Left lung (tissue), 10 donors: ENCODE results near the gene CHCHD3. TPM values are rescaled to one million over a fixed set of nuclear protein-coding genes. Genes with fewer than 3 reads are reported as not detected.
A peak's percentile ranks its signal among the peaks of the same experiment; 100 is the strongest.
"Not testable (repeated sequence)": the region's sequence is repeated elsewhere in the genome, so short reads cannot be mapped to it uniquely, and the experiment has no call there.

Experiments
- ATAC-seq: fragments of 200-7000 bp; cut with Tn5 transposase; one replicate; pipeline ENCODE4 v1.9.1; 2020; ENCODE audit warnings: moderate library complexity
- DNase-seq, 4 donors: peaks; one replicate each; pipeline ENCODE4 v3.0.0-alpha.2; 2013 to 2020
- H3K27ac ChIP-seq, 2 donors: fragments of 200-600 bp; sonication (generic) in 1 of 2; one replicate each; pipeline versions ENCODE4 v1.5.0 to v1.8.0; 2020 to 2021
- H3K27me3 ChIP-seq, 2 donors: fragments of 200-600 bp; sonication (generic) in 1 of 2; one replicate each; pipeline versions ENCODE4 v1.5.0 to v1.8.0; 2020 to 2021
- H3K36me3 ChIP-seq, 2 donors: fragments of 200-600 bp; sonication (generic) in 1 of 2; one replicate each; pipeline versions ENCODE4 v1.5.0 to v1.8.0; 2020 to 2021
- H3K4me1 ChIP-seq, 2 donors: fragments of 200-600 bp; one replicate each; pipeline ENCODE4 v1.8.0; 2021
- H3K4me3 ChIP-seq, 2 donors: fragments of 200-600 bp; sonication (generic) in 1 of 2; one replicate each; pipeline versions ENCODE4 v1.5.0 to v1.8.0; 2020 to 2021; ENCODE audit warnings: mild to moderate bottlenecking in 1 of 2
- H3K9me3 ChIP-seq, 2 donors: fragments of 200-600 bp; sonication (generic) in 1 of 2; one replicate each; pipeline versions ENCODE4 v1.5.0 to v1.8.0; 2020 to 2021
- CTCF ChIP-seq, 2 donors: fragments of 200-600 bp; sonication (generic) in 1 of 2; IDR thresholded peaks; one replicate each; pipeline versions ENCODE4 v1.5.0 to v1.8.0; 2021; ENCODE audit warnings: antibody characterized with exemption in 2 of 2
- intact Hi-C, 2 donors: fragments of 100-400 bp; cut with DNase I; formaldehyde crosslinking; loops; one replicate each; pipeline versions ENCODE4 v1.11.2 to v1.14.2; 2022
- polyA plus RNA-seq, 6 donors: library from polyadenylated mRNA; unstranded; fragments of 120-200 nt; gene quantifications; one replicate each; pipeline ENCODE4 v1.2.1, GENCODE V29; 2013; ENCODE audit not compliant: insufficient read length in 6 of 6
- total RNA-seq, 2 donors: library from RNA; stranded (reverse); fragmentation: NEBNext Ultra II Directional; extraction: Animal tissue kit (Norgen Biotek cat#: 25700); gene quantifications; one replicate each; pipeline ENCODE4 v1.2.1, GENCODE V29; 2021
- donor health status: DM: no; HTN: yes; CAD: no.
- donor health status: DM: no; HTN: no; CAD: no.

Gene CHCHD3
- total and polyA plus RNA-seq, 8 donors = 45.4 to 58.9 (median 54.5) TPM

GRCh38 chr7:132979524-132979923 is 102.4 kb downstream of the CHCHD3 start:
- H3K27ac ChIP-seq = no peak overlapping the region
- no peak overlapping the region for H3K4me3 ChIP-seq
- DNase-seq = no peak
- H3K9me3 ChIP-seq = no peaks in the 10 kb centered on the region
- H3K4me1 ChIP-seq = no peaks in the 10 kb centered on the region
- H3K36me3 ChIP-seq = peaks cover 0 to 7% of the 10 kb centered on the region in 2 donors
- intact Hi-C loops = no loop called here
- no peaks in the 10 kb centered on the region for H3K27me3 ChIP-seq
- no peak for ATAC-seq
- TF ChIP-seq CTCF (IDR thresholded peaks at IDR 0.05) = no peak

GRCh38 chr7:132977234-132977633 is 104.7 kb downstream of the CHCHD3 start:
- H3K9me3 ChIP-seq = no peaks in the 10 kb centered on the region
- H3K27ac ChIP-seq = no peak overlapping the region
- H3K27me3 ChIP-seq = no peaks in the 10 kb centered on the region
- H3K4me1 ChIP-seq = no peaks in the 10 kb centered on the region
- no peak for ATAC-seq
- DNase-seq = no peak
- intact Hi-C loops = no loop called here
- H3K4me3 ChIP-seq = no peak overlapping the region
- TF ChIP-seq CTCF (IDR thresholded peaks at IDR 0.05) = no peak
- peaks cover 0 to 21% of the 10 kb centered on the region in 2 donors for H3K36me3 ChIP-seq

GRCh38 chr7:132972745-132973144 is 109.1 kb downstream of the CHCHD3 start:
- intact Hi-C loops = no loop called here

GRCh38 chr7:132970257-132970656 is 111.6 kb downstream of the CHCHD3 start:
- intact Hi-C loops = no loop called here
- no peaks in the 10 kb centered on the region for H3K4me1 ChIP-seq
- H3K9me3 ChIP-seq = no peaks in the 10 kb centered on the region

More at GRCh38 chr7:132972745-132973144, 109.1 kb downstream of the CHCHD3 start:
- H3K4me1 ChIP-seq = no peaks in the 10 kb centered on the region
- no peaks in the 10 kb centered on the region for H3K27me3 ChIP-seq
- ATAC-seq (no peak), DNase-seq (peak in 2 of 4 donors; percentile 15 to 21)
- H3K9me3 ChIP-seq = no peaks in the 10 kb centered on the region
- H3K4me3 ChIP-seq = no peak overlapping the region
- peaks cover 0 to 21% of the 10 kb centered on the region in 2 donors for H3K36me3 ChIP-seq
- H3K27ac ChIP-seq = no peak overlapping the region
- TF ChIP-seq CTCF (IDR thresholded peaks at IDR 0.05) = no peak

GRCh38 chr7:132969520-132969919 is 112.4 kb downstream of the CHCHD3 start:
- DNase-seq = no peak
- Histone ChIP-seq H3K36me3 (peaks cover 0 to 15% of the 10 kb centered on the region in 2 donors), H3K9me3 (no peaks in the 10 kb centered on the region), H3K4me3 (no peak overlapping the region), H3K4me1 (no peaks in the 10 kb centered on the region), H3K27ac (no peak overlapping the region), H3K27me3 (no peaks in the 10 kb centered on the region)
- intact Hi-C loops = no loop called here
- TF ChIP-seq CTCF (IDR thresholded peaks at IDR 0.05) = no peak
- ATAC-seq = no peak

More at GRCh38 chr7:132970257-132970656, 111.6 kb downstream of the CHCHD3 start:
- no peaks in the 10 kb centered on the region for H3K27me3 ChIP-seq
- H3K36me3 ChIP-seq = peaks cover 0 to 21% of the 10 kb centered on the region in 2 donors
- no peak overlapping the region for H3K27ac ChIP-seq
- no peak for TF ChIP-seq CTCF (IDR thresholded peaks at IDR 0.05)
- no peak overlapping the region for H3K4me3 ChIP-seq
- ATAC-seq (no peak), DNase-seq (no peak)

GRCh38 chr7:132967470-132967848 is 114.4 kb downstream of the CHCHD3 start:
- intact Hi-C loops, ATAC-seq, H3K4me3 ChIP-seq, DNase-seq, H3K36me3 ChIP-seq, H3K4me1 ChIP-seq, H3K27ac ChIP-seq, H3K27me3 ChIP-seq, H3K9me3 ChIP-seq: not testable (repeated sequence)
